Loucy (cell line): ENCODE measurements around the gene TRMT61B.

ENCODE experiments used
- CTCF ChIP-seq: fragments of 200-600 bp; sonication (generic); conservative IDR thresholded peaks from 2 replicates; pipeline ENCODE4 v1.5.1; 2014; ENCODE audit warnings: mild to moderate bottlenecking, antibody characterized with exemption, low read length
- EZH2phosphoT487 ChIP-seq: fragments of 200-600 bp; IDR thresholded peaks from 2 replicates; pipeline ENCODE4 v1.6.1; 2018; ENCODE audit warnings: antibody characterized with exemption, mild to moderate bottlenecking, moderate library complexity, borderline replicate concordance

- TF ChIP-seq CTCF (no peak), EZH2phosphoT487 (no peak)
Observed at GRCh38 chr2:28824870-28825269, 45.2 kb downstream of the TRMT61B start.
